ENCODE results near the gene GULP1.
"Not testable (repeated sequence)": the region's sequence is repeated elsewhere in the genome, so short reads cannot be mapped to it uniquely, and the experiment has no call there.

The GULP1 gene

GRCh38 chr2:188293601-188294351 lies 2.1 kb downstream of the GULP1 start:
- peak; percentile 70 for DNase-seq

GRCh38 chr2:188294352-188294926 lies 2.8 kb downstream of the GULP1 start:
- DNase-seq: peak; percentile 21

- peak; percentile 26 for DNase-seq
Measured at GRCh38 chr2:188295067-188295685, 3.5 kb downstream of the GULP1 start.

GRCh38 chr2:188297978-188298377 lies 6.3 kb downstream of the GULP1 start:
- no peak for DNase-seq

GRCh38 chr2:188298937-188299371 lies 7.3 kb downstream of the GULP1 start:
- not testable (repeated sequence) for DNase-seq

- DNase-seq: peak; percentile 84
Measured at GRCh38 chr2:188303363-188304031, 11.8 kb downstream of the GULP1 start.

- DNase-seq: no peak
Measured at GRCh38 chr2:188305271-188305670, 13.6 kb downstream of the GULP1 start.

- DNase-seq: no peak
Measured at GRCh38 chr2:188306271-188306670, 14.6 kb downstream of the GULP1 start.

GRCh38 chr2:188307850-188308283 lies 16.2 kb downstream of the GULP1 start:
- no peak for DNase-seq

GRCh38 chr2:188308483-188308882 lies 16.8 kb downstream of the GULP1 start:
- DNase-seq: no peak

GRCh38 chr2:188309364-188309763 lies 17.7 kb downstream of the GULP1 start:
- DNase-seq: no peak

GRCh38 chr2:188314314-188315054 lies 22.8 kb downstream of the GULP1 start:
- DNase-seq: no peak

- no peak for DNase-seq
Measured at GRCh38 chr2:188315750-188316149, 24.1 kb downstream of the GULP1 start.

- DNase-seq: no peak
Measured at GRCh38 chr2:188316342-188316741, 24.7 kb downstream of the GULP1 start.

- no peak for DNase-seq
Measured at GRCh38 chr2:188316791-188317423, 25.2 kb downstream of the GULP1 start.

GRCh38 chr2:188318161-188318749 lies 26.6 kb downstream of the GULP1 start:
- peak; percentile 13 for DNase-seq

- no peak for DNase-seq
Measured at GRCh38 chr2:188319838-188320237, 28.2 kb downstream of the GULP1 start.

- DNase-seq: peak; percentile 9
Measured at GRCh38 chr2:188320861-188321260, 29.2 kb downstream of the GULP1 start.

- DNase-seq: peak; percentile 73
Measured at GRCh38 chr2:188322569-188323551, 31.2 kb downstream of the GULP1 start.

- peak; percentile 39 for DNase-seq
Measured at GRCh38 chr2:188324067-188324466, 32.4 kb downstream of the GULP1 start.

- DNase-seq: no peak
Measured at GRCh38 chr2:188326290-188326668, 34.6 kb downstream of the GULP1 start.

All from HCEC 1CT (cell line).